COLO829 (cell line): ENCODE data around the gene GLI3.

Experiments used
- DNase-seq: peaks from one replicate; pipeline ENCODE4 v3.0.0; 2012; ENCODE audit warnings: low spot score

The GLI3 gene

GRCh38 chr7:42035210-42035609 lies 201.8 kb downstream of the GLI3 start:
- DNase-seq: no peak

- no peak for DNase-seq
Observed at GRCh38 chr7:42033480-42033879, 203.5 kb downstream of the GLI3 start.

- no peak for DNase-seq
Observed at GRCh38 chr7:42029405-42029804, 207.6 kb downstream of the GLI3 start.

GRCh38 chr7:42027521-42027920 lies 209.5 kb downstream of the GLI3 start:
- DNase-seq: no peak

- no peak for DNase-seq
Observed at GRCh38 chr7:42026622-42027197, 210.3 kb downstream of the GLI3 start.

GRCh38 chr7:42025635-42026375 lies 211.2 kb downstream of the GLI3 start:
- DNase-seq: no peak

GRCh38 chr7:42024537-42024936 lies 212.5 kb downstream of the GLI3 start:
- DNase-seq: no peak

- DNase-seq: no peak
Observed at GRCh38 chr7:42023262-42023661, 213.7 kb downstream of the GLI3 start.

- no peak for DNase-seq
Observed at GRCh38 chr7:42022791-42023190, 214.2 kb downstream of the GLI3 start.

GRCh38 chr7:42022056-42022455 lies 215.0 kb downstream of the GLI3 start:
- no peak for DNase-seq

GRCh38 chr7:42021631-42022030 lies 215.4 kb downstream of the GLI3 start:
- no peak for DNase-seq

- no peak for DNase-seq
Observed at GRCh38 chr7:42020061-42020460, 216.9 kb downstream of the GLI3 start.

- DNase-seq: no peak
Observed at GRCh38 chr7:42017349-42017986, 219.5 kb downstream of the GLI3 start.

- no peak for DNase-seq
Observed at GRCh38 chr7:42016517-42016916, 220.5 kb downstream of the GLI3 start.

GRCh38 chr7:42014625-42015618 lies 222.1 kb downstream of the GLI3 start:
- peak; percentile 35 for DNase-seq

- no peak for DNase-seq
Observed at GRCh38 chr7:42012786-42013360, 224.1 kb downstream of the GLI3 start.

GRCh38 chr7:42012313-42012712 lies 224.7 kb downstream of the GLI3 start:
- no peak for DNase-seq

GRCh38 chr7:42011846-42012245 lies 225.2 kb downstream of the GLI3 start:
- no peak for DNase-seq

- no peak for DNase-seq
Observed at GRCh38 chr7:42010751-42011150, 226.3 kb downstream of the GLI3 start.

GRCh38 chr7:42006801-42007513 lies 230.1 kb downstream of the GLI3 start:
- DNase-seq: no peak

- DNase-seq: no peak
Observed at GRCh38 chr7:42002654-42003053, 234.4 kb downstream of the GLI3 start.
